Measurements from ENCODE around the gene MYH9. TPM values are rescaled to one million over a fixed set of nuclear protein-coding genes. Genes with fewer than 3 reads are reported as not detected.
A peak's percentile ranks its signal among the peaks of the same experiment; 100 is the strongest.
"Not testable (repeated sequence)": the region's sequence is repeated elsewhere in the genome, so short reads cannot be mapped to it uniquely, and the experiment has no call there.

Gene MYH9
- total RNA-seq, 1 experiment from 2014 or later = 308 TPM

GRCh38 chr22:36279219-36279666 is 108.5 kb downstream of the MYH9 start:
- DNase-seq (ENCODE audit: low read depth) = no peak

- DNase-seq (ENCODE audit: low read depth) = peak; percentile 56
Observed at GRCh38 chr22:36277482-36278291, 110.1 kb downstream of the MYH9 start.

GRCh38 chr22:36274531-36274930 is 113.2 kb downstream of the MYH9 start:
- no peak for DNase-seq (ENCODE audit: low read depth)

DNA sequence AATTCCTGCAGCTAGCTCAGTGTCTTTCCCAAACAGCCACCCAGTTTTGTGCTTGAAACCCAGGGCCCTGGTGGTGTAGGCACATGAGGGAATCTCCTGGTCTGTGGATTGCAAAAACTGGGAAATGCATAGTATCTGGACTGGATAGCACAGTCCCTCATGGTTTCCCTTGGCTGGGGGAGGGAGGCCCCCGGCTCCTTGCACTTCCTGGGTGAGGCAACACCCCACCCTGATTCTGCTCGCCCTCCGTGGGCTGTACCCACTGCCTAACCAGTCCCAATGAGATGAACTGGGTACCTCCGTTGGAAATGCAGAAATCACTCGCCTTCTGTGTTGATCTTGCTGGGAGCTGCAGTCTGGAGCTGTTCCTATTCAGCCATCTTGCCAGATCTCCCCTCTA is 115.8 kb downstream of the MYH9 start:
- DNase-seq (ENCODE audit: low read depth) = not testable (repeated sequence)

- DNase-seq (ENCODE audit: low read depth) = not testable (repeated sequence)
Observed at GRCh38 chr22:36271231-36271630, 116.5 kb downstream of the MYH9 start.

DNA sequence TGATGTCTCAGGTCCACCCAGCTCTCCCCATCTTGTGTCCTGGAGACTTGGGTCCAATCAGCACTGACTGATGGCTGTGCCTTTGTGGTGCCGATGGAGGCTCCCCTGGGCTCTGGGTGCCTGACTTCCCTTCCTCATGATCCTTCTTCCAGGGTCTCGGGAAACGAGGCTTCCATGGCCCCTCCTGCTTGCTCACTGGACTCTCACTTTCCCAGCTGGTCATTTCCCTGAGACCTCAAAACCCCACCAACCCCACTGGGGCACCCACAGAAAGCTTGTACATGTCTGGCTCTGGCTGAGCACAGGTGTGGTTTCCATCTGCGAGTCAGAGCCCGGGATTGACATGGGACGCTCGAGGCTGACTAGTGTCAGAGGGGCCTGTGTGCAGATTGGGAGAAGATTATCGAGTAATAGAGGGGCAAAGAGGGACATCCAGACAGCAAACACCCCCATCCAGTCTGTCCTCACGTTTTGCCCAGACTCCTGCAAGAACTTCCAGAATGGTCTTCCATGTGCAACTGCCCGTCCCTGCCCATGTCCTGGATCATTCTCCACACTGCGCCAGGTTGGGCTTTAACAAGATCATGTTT is 119.8 kb downstream of the MYH9 start:
- no peak for DNase-seq (ENCODE audit: low read depth)

DNA sequence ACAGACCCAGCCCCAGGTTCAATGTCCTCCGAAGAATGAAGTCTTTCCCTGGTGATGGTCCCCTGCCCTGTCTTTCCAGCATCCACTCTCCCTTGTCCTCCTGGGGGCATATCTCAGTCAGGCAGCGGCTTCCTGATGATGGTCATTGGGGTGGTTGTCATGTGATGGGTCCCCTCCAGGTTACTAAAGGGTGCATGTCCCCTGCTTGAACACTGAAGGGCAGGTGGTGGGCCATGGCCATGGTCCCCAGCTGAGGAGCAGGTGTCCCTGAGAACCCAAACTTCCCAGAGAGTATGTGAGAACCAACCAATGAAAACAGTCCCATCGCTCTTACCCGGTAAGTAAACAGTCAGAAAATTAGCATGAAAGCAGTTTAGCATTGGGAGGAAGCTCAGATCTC is 120.7 kb downstream of the MYH9 start:
- DNase-seq (ENCODE audit: low read depth) = no peak

DNA sequence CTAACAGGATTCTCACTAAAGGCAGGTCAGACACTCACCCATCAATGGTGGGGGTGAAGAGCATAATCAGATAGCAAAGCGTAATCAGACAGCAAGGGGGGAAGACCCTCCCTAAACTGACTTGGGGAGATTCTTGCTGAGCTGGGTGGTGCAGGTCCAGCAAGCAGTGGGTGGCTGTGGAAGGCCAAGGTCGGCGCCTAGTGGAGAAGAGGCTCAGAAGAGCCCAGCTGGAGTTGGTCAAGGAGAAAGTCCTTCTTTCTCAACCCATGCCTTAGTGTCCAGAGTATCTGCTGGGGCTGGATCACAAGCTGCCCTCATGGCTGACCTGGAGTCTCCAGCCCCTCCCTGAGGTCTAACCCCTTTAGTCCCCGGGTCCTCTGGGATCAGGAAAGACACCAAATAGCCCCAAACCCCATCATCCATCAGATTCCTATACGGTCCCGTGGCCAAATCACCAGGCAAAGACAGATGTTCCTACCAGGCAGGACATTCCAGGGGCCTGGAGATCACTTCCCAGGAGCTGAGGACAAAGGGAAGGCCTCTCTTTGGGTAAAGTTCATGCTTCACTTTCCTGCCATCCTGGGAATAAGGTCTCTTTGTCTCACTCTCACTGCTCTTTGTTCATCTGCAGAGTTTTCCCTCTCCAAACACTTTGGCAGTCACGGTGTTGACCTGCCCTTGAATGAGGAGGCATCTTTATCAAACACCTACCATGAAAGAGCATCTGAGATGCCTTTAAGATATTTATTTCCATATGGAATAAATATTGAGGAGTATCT is 123.7 kb downstream of the MYH9 start:
- DNase-seq (ENCODE audit: low read depth) = not testable (repeated sequence)

DNA sequence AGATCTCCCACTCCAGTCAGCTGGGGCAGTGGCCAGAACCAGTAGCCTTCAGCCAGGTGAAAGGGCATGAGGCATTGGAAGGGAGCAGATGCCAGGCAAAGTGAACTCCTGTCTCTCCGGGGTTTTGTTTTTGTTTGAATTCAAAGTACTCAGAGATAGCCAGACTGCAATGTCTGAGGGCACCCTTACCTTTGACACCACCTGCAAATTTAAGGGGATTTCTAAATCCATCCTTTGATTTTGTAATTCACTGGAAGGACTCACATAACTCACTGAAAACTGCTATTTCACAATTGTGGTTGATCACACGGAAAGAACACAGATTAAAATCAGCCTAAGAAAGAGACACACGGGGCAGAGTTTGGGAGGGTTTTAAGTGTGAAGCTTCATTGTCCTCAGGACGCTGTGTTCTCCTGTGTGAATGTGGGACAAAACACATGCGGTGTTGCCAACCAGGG is 124.5 kb downstream of the MYH9 start:
- DNase-seq (ENCODE audit: low read depth) = not testable (repeated sequence)

- DNase-seq (ENCODE audit: low read depth) = not testable (repeated sequence)
Observed at GRCh38 chr22:36262307-36262706, 125.5 kb downstream of the MYH9 start.

- DNase-seq (ENCODE audit: low read depth) = not testable (repeated sequence)
Observed at GRCh38 chr22:36261675-36262074, 126.1 kb downstream of the MYH9 start.

- no peak for DNase-seq (ENCODE audit: low read depth)
Observed at GRCh38 chr22:36259615-36260300, 128.0 kb downstream of the MYH9 start.

GRCh38 chr22:36258701-36259614 is 128.8 kb downstream of the MYH9 start:
- no peak for DNase-seq (ENCODE audit: low read depth)

DNA sequence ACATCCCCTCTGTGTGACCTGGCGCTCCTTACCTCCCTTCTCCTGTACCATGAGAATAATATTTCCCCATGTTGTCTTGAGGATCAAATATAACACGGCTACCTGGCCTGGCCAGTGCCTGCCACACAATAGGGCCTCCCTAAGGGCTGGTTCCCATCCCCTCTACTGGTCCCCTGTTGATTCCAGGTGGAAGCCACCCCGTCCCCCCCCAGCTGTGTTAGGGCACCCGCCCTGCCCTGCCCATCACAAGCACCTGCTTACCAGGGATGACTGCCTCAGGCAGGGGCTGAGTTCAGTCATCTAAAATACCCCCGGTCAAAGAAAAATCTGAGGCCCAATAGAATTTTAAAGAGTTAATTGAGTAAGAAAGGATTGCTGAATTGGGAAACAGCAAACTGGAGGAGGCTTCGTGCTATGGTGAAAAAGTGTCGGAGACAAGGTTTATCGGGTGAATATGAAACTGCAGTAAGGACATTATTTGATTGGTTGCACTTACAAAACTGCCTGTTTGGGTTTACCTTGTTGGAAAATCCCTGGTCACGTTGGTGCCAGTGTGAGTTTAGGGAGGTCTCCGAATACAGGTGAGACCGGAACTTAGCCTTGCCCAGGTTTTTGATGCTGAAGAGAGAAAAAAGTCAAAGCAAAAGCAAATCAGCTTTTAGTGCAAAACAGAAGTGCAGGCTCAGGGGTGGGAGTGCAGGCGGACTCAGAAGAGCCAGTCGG is 129.7 kb downstream of the MYH9 start:
- no peak for DNase-seq (ENCODE audit: low read depth)

DNA sequence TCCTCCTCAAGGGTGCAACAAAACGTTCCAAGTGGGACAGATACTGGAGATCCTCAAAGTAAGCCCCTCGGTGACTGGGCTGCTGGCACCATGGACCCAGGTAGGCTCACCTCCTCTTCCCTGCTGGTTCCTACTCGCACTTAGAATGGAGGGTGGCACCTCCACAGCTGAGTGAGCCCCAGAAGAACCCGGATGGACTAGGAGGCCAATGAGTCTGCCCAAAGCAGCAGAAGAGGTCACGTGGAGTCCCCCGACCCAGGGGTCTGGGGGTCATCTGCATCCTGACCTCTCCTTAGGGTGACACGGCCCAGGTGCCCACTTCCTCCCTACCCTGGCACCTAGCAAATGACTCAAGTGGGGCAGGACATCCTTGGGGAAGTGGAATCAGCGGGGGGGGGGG is 130.5 kb downstream of the MYH9 start:
- DNase-seq (ENCODE audit: low read depth) = no peak

DNA sequence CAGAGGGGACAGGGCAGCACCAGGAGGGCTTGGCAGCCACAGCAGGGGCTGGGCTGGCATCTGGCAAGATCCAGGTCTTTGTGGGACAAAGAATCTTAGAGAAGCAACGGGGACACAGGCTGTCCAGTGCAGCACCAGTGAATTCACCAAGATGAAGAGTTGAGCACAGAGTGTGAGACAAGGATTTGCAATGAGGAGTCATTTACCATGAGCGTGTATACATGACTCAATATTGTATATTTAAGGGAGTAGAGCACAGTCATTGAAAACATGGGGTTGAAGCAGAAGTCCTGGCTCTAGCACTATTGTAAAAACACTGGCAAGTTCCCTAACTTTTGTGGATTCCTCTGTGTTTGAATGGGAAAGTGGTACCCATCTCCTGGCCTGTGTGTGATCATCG is 131.3 kb downstream of the MYH9 start:
- DNase-seq (ENCODE audit: low read depth) = no peak

GRCh38 chr22:36255572-36255971 is 132.2 kb downstream of the MYH9 start:
- not testable (repeated sequence) for DNase-seq (ENCODE audit: low read depth)

DNA sequence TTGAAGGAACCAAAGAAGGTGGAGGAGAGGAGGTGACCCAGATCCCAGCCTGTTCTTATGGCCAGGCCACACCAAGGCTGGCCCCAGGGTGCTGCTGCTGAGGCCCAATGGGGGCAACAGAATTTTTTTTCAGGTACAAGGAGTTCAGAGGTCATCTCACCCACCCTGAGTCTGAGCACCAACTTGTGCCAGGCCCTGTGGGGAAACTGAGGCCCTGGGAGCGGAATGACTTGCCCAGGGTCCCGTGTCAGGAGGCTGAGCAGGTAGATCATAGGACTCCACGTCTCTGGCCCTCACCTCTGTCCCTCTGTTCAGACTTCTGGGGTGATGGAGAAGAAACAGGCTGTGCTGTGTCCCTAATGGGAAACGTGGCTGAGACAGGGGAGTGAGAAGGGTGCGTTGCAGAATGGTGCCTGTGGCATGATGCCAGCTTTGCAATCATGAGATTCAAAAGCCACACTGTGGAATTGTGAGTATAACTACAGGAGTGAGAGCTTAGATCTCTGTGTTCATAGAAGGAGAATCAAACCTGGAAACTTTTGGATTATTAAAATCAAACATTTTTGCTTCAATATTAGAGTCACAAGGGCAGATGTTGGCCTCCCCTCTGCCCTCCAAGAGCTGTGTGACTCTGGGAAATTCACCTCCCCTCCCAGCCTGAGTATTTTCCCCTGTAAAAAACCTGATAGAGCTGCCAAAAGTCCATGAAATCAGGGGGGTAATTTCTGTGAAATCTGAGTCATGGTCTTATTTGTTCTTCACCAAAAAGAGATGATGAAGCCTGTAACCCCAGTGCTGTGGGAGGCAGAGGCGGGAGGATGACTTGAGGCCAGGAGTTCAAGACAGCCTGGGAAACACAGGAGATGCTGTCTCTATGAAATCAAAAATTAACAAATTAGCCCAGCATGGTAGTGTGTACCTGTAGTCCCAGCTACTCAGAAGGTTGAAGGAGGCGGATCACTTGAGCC is 134.0 kb downstream of the MYH9 start:
- DNase-seq (ENCODE audit: low read depth) = no peak

All from HT1080 (cell line).